ENCODE measurements around the gene APBA3.

APBA3 gene

DNA sequence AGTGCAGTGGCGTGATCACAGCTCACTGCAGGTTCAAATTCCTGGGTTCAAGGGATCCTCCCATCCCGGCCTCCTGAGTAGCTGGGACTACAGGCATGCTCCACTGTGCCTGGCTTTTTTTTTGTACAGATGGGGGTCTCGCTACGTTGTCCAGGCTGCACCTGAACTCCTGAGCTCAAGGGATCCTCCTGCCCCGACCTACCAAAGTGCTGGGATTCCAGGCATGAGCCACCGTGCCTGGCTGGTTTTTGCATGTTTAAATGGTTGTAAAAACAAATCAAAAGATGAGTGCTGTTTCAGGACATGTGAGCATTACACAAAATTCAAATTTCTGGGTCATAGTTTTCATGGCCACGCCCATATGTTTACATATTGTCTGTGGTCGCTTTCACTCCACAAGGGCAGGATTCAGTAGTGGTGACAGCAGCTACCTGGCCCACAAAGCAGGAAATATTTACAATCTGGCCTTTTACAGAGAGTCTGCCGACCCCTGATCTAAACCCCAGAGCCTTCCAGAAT is 19.4 kb upstream of the APBA3 start:
- Histone ChIP-seq H3K27ac (no peak overlapping the region), H3K4me1 (no peaks in the 10 kb centered on the region), H3K36me3 (ENCODE audit: control insufficient read depth, insufficient read depth, low read length) (no peaks in the 10 kb centered on the region), H3K9me3 (ENCODE audit: control insufficient read depth, low read length) (no peaks in the 10 kb centered on the region), H2AFZ (no peak overlapping the region), H3K9ac (no peak overlapping the region), H3K4me2 (ENCODE audit: low read length) (no peak overlapping the region), H3K27me3 (ENCODE audit: control insufficient read depth, insufficient read depth, low read length) (no peaks in the 10 kb centered on the region), H3K4me3 (ENCODE audit: low read depth, low read length) (no peak overlapping the region), H3K79me2 (no peaks in the 10 kb centered on the region)
- TF ChIP-seq, protein P1, sequence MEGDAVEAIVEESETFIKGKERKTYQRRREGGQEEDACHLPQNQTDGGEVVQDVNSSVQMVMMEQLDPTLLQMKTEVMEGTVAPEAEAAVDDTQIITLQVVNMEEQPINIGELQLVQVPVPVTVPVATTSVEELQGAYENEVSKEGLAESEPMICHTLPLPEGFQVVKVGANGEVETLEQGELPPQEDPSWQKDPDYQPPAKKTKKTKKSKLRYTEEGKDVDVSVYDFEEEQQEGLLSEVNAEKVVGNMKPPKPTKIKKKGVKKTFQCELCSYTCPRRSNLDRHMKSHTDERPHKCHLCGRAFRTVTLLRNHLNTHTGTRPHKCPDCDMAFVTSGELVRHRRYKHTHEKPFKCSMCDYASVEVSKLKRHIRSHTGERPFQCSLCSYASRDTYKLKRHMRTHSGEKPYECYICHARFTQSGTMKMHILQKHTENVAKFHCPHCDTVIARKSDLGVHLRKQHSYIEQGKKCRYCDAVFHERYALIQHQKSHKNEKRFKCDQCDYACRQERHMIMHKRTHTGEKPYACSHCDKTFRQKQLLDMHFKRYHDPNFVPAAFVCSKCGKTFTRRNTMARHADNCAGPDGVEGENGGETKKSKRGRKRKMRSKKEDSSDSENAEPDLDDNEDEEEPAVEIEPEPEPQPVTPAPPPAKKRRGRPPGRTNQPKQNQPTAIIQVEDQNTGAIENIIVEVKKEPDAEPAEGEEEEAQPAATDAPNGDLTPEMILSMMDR (IDR thresholded peaks at IDR 0.05), result no peak

GRCh38 chr19:3778899-3779723 is 17.6 kb upstream of the APBA3 start:
- TF ChIP-seq, protein P1 (IDR thresholded peaks at IDR 0.05), result no peak
- Histone ChIP-seq H3K27me3 (ENCODE audit: control insufficient read depth, insufficient read depth, low read length) (no peaks in the 10 kb centered on the region), H3K36me3 (ENCODE audit: control insufficient read depth, insufficient read depth, low read length) (no peaks in the 10 kb centered on the region), H3K9me3 (ENCODE audit: control insufficient read depth, low read length) (no peaks in the 10 kb centered on the region), H3K79me2 (no peaks in the 10 kb centered on the region), H2AFZ (no peak overlapping the region), H3K4me3 (ENCODE audit: low read depth, low read length) (no peak overlapping the region), H3K4me1 (no peaks in the 10 kb centered on the region), H3K4me2 (ENCODE audit: low read length) (no peak overlapping the region), H3K9ac (no peak overlapping the region), H3K27ac (no peak overlapping the region)

DNA sequence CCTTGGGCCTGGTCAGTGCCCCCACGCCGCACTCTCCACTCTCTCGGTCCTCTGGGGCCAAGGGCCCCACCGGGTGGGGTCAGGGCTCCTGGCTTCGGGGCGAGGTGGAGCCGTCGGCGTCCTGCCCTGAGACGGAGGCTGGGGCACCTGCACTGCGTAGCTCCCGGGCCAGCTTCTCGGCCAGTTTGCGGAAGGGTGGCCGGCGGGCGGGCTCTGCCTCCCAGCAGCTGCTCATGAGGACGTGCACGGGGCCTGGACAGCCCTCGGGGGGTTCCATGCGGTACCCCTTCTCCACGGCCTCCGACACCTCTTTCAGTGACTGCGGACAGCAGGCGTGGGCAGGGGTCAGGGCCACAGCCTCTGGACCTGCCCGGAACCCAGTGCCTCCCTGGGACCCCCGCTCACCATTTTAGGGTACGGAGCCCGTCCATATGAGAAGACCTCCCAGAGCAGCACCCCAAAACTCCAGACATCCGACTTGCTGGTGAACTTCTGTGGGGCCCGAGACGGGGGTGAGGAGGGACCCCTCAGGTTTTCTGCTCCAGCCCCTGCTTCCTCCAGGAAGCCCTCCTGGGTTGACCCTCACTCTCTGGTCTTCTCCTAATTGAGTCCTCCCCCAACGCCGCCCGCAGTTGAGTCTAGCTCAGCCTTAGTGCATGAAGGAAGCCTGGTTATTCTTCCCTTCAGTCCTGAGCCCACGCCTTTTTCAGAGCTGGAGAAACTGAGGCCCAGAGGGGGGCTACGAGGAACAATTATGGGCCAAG is 16.8 kb upstream of the APBA3 start:
- Histone ChIP-seq H2AFZ (no peak overlapping the region), H3K27me3 (ENCODE audit: control insufficient read depth, insufficient read depth, low read length) (no peaks in the 10 kb centered on the region), H3K4me2 (ENCODE audit: low read length) (no peak overlapping the region), H3K9ac (no peak overlapping the region), H3K27ac (no peak overlapping the region), H3K79me2 (no peaks in the 10 kb centered on the region), H3K9me3 (ENCODE audit: control insufficient read depth, low read length) (no peaks in the 10 kb centered on the region), H3K4me3 (ENCODE audit: low read depth, low read length) (no peak overlapping the region), H3K4me1 (no peaks in the 10 kb centered on the region), H3K36me3 (ENCODE audit: control insufficient read depth, insufficient read depth, low read length) (no peaks in the 10 kb centered on the region)
- TF ChIP-seq, protein P1 (IDR thresholded peaks at IDR 0.05), result no peak

DNA sequence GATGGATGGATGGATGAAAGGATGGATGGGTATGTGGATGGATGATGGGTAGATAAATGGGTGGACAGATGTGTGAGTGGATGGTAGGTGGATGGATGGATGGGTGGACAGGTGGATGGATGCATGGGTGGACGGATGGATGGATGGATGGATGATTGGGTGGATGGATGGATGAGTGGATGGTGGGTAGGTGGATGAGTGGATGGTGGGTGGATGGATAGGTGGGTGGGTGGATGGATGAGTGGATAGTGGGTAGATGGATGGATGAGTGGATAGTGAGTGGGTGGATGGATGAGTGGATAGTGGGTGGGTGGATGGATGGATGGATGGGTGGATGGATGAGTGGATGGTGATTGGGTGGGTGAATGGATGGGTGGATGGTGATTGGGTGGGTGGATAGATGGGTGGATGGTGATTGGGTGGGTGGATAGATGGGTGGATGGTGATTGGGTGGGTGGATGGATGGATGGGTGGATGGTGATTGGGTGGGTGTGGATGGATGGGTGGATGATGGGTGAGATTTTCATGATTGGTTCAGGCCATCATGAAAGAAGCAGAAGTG is 15.1 kb upstream of the APBA3 start:
- TF ChIP-seq, protein P1 (IDR thresholded peaks at IDR 0.05), result no peak
- Histone ChIP-seq H3K4me2 (ENCODE audit: low read length) (no peak overlapping the region), H3K4me3 (ENCODE audit: low read depth, low read length) (no peak overlapping the region), H3K36me3 (ENCODE audit: control insufficient read depth, insufficient read depth, low read length) (no peaks in the 10 kb centered on the region), H2AFZ (no peak overlapping the region), H3K27me3 (ENCODE audit: control insufficient read depth, insufficient read depth, low read length) (no peaks in the 10 kb centered on the region), H3K27ac (no peak overlapping the region), H3K79me2 (no peaks in the 10 kb centered on the region), H3K4me1 (no peaks in the 10 kb centered on the region), H3K9me3 (ENCODE audit: control insufficient read depth, low read length) (no peaks in the 10 kb centered on the region), H3K9ac (no peak overlapping the region)
